Left hindlimb (tissue), 1 donor: ENCODE measurements around the gene NFIA.

ENCODE experiments used
- DNase-seq: peaks from one replicate; pipeline ENCODE4 v3.0.0-alpha.2; 2018

The NFIA gene

DNA sequence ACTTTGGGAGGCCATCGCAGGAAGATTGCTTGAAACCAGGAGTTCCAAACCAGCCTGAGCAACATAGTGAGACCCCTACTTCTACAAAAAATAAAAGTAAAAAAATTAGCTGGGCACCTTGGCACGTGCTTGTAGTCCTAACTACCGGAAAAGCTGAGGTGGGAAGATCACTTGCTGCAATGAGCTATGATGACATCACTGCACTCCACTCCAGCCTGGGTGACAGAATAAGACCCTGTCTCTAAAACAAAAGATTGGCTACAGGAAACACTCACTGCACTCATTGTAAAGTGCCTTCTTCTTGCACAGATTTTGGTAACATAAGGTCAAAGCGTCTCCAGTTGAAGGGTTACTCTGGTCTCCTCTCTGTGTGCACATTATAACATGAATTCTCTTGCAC, 336.8 kb downstream of the NFIA start:
- DNase-seq: no peak

DNA sequence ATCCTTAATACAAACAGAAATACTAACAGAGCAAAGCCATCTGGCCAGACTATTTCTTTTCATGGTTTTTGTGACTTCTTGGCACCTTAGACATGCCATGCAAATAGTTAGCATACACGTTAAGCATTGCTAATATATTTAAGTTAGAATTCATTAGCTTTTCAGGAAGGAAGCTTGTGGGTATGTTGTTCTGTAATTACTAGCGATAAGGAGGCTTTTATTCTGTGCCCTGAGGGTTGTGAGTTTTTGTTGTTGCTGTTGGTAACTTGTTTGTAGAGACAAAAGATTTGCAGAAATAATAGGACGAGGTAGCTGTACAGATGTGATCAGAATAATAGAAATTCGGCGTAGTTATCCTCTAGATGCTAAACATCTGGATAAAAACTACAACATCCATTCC, 337.3 kb downstream of the NFIA start:
- DNase-seq: no peak

DNA sequence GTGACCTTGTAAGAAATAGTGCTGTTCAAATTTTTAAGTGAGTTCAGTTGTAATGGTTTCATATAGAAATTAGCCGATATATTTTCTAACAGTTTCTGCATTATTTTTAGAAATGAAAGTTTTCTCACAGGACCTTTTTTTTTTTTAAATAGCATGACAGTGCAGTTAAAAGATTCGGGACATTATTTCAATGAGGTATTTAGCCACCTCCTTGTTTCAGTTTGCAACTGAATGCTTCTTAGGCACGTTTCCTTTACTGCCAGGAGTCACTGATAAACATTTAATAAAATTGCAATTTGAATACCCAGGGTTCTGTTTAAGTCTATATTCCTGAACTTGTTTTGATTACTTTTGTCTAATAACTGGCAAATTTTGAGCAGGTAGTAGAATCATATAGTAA, 337.9 kb downstream of the NFIA start:
- DNase-seq: no peak

DNA sequence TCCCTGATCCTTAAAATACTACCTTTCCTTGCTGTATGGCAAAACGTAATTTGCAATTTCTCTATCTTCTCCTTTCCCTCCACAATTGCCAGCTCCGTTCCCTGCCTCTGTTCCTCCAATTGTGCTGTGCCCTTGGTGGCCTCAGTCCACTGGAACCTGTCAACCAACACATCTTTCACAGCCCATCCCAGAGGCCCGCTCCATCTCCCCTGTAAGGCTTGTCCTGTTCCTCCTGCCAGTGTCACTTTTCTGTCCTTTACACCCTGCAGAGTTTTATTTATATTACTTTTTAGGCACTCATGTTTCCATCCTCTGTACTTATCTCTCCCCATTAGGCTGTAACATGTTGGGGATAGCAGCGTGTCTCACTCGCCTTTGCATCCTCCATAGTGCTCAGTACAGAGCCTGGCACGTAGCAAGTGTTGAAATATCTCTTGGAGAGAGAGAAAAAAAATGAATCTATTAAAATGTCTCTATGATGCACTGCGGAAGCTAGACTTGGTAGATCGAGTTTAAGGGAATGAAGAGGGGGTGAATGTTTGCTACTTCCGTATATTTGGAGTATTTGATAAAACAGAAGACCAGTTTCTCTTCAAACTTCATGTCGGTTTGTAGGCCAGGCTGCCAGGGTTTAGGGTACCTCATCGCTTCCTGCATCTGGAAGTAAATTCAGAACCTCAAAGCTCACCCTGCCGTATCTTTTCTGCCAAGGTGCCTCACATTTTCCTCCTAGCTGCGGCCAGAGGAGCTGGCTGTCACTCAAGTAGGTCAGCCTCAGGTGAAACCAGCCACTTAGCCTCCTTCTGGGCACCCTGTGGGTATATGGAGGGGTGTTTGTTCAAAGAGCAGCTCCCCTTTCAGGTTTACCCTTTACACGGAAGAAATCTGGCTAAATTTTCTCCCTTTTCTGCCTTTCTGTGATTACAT, 338.8 kb downstream of the NFIA start:
- no peak for DNase-seq

DNA sequence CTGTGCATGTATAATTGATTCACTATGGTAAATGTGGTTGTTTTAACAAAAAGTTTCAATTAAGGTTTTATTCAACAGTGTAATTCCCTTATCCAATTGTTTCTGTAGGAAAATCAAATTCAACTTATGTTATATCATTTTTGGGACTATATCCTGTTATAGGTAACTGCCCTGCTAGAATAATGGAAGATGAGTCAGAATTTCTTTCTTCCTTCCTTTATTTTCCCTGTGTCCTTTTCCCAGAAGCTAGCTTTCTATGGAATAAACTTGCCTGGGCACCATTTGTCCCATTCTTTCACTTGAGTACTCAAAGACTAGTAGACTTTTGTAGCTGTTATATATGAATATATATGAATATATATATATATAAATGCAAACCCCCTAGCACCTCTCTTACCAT, 341.3 kb downstream of the NFIA start:
- DNase-seq: no peak

DNA sequence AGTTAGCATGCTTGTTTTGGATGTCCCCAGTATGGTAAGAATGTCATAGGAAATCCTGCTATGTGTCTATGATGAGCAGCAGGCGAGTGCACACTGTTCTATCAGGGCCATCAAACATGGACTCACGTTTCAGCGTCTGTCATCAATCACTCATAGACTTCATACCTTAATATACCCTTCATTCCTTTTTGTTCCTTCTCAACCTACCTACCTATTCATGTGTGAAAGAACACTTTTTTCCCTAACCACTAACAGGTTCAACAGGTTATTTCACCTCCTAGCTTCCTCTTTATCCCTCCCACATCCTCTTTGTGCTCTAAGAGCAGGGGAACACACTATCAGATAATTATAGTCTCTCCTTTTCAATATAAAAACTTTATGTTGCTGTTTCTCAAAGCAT, 342.0 kb downstream of the NFIA start:
- no peak for DNase-seq

DNA sequence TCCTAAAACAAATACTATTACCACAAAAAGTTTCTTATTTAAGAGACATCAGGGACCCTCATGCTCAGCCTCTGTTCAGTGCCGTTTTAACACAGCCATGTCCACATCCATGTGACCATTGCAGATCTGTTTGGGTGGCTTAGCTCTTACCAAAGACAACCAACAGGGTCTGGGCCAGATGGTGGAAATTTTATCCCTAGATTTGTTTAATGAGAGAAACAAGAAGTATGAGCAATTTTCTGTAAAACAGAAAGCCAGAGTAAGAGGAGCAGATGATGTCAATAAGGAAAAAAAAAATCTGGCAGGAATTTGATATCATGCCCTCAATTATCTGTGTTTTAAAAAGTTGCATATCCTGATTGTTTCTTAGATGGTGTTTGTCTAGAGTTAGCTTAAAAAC, 342.7 kb downstream of the NFIA start:
- no peak for DNase-seq

DNA sequence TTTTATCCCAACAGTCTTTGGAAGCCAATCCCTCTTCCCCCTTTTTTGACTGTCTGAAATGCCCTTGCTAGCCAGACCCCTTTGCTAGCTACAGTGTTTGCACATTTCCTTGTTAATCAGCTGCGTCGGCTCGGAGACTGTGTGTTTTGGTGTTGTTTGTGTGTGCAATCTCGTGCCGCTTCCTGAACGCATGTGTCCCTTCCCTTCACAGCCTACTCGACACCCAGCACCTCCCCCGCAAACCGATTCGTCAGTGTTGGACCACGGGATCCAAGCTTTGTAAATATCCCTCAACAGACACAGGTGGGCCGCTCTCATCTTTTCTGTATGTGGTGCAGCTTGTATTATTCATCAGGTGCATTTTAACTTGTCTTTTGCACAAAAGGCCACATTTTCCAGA, 343.9 kb downstream of the NFIA start:
- DNase-seq: no peak

DNA sequence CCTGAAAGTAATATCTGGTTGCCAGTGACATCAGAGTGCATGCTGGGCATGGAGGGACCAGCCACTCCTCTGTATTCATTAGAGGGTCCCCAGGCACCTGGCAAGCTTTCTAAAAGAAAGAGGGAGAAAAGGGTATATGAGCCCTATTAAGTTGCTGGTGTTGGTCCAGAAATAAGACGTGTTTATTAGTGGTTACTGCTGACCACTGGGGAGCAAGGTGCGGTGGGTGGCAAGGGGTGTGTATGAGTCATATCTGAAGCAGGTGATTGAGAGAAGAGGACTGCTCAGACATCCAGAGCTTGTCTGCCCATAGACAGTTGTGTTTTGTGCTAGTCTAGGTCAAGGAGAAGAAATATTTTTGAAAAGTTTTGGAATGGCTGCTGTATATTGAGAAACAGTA, 344.5 kb downstream of the NFIA start:
- DNase-seq: no peak

DNA sequence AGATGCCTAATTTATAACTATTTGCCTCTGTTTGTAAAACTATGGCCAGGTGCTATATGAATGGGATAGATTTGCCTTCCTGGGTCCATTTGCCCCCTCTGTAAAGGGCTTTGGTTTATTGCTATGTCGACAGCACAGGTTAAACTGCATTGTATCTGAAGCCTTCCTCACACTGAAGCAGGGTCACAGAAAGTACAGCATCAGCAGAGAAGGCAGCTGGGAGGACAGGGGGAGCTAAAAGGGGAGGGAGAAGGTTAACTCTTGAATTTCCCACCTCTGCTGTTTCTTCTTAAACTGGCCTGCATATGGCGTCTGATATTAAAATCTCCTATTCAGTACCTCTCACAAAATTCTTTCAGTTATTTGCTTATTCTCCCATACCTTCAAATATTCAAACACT, 345.1 kb downstream of the NFIA start:
- no peak for DNase-seq

DNA sequence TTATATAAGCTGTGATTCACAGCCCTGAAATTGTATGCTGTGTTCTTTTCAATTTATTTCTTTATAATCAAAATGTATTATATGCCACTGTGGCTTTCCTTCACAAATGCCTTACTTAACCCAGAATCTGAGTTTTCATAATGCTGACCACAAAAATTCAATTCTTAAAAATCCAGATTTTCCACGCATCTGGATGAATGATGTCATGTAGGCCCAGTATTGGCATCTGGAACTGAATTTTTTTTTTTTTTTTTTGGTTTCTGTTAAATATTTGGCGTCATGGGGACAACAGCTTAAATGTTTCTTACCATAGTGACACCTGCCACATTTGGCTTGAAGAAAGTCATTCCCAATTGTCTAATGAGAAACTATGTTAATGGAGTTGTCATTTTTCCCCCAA, 345.8 kb downstream of the NFIA start:
- no peak for DNase-seq

DNA sequence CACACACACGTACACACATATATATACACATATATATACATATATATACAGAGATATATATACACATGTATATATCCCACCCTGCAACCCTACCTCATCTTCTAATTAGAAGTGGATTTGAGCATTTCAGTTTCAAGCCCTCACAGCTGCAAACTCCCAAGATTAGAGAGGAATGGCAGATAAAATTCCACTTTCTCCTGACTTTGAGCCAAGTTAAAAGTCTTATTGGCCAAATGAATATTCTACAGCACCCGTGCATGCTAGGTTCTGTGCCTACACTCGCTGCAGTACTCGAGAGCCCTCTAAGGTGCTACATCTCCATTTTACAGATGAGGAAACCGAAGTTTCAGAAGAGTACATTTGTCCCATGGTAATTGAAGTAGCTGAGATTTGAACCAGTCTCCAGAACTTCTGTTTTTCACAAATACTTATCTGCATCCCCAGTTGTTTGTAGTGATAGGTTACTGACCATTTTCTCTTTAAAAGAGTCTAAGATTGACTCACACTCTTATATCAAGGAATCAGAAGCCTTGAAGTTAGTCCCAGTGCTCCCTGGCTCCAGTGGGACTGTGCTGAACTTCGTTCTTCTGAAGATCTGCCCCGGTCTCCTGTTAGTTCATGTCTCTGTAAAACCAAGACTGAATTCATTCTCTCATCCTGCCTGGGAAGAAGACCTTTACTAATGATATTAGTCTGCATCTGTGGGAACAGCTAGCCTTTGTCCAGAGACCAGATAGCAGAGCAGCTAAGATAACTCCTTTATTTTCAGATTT, 350.4 kb downstream of the NFIA start:
- DNase-seq: no peak

DNA sequence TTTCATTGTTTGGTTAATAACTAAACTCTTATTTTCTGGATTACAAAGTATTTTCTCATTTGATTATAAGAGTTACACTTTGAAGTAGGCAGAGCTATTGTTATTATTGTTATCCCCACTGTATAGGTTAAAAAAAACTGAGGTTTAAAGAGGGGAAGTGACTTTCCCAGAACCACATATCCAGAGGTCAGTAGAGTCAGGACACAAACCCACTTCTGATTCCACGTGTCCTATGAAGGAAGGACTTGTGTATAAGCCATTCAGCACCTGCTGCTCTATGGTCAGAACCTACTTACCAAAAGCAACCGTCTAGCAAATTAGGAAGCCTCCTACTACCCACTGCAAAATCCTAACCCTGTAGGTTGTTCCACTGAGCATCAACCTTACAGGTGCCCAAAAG, 351.3 kb downstream of the NFIA start:
- no peak for DNase-seq

DNA sequence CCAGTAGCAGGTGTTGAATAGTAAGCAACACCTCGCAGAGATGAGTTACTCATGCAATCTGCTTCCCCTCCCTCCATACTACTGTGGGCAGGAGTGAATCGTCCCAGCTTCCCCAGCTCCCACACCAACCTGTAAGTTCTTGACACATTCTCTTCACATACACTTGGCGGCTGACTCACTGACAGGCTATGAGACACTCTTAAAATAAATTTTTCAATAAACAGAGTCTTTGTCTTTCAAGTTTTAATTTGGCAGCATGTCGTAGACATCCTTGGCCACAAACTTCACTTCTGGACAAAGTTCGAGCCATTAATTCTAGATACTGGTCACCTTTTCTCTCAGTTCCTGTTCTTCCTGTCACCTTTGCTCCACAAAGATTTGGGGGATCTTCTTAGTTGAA, 351.9 kb downstream of the NFIA start:
- DNase-seq: no peak

DNA sequence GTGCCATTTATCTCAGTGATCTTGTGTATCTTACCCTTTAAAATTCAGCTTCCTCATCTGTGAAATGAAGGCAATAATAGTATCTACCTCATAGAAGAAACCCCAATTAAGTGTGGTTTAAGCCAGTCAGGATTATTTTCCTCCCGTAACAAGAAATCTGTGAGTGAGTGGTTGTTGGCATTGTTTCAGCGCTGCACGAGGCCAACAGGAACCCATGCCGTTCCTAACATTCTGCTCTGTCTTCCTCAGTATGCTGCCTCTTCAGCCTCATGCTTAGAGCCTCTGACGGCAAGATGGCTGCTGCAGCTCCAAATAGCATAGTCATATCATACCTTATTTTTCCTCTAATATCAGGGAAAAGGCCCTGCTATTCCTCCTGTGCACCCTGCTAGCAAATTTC, 352.9 kb downstream of the NFIA start:
- no peak for DNase-seq

DNA sequence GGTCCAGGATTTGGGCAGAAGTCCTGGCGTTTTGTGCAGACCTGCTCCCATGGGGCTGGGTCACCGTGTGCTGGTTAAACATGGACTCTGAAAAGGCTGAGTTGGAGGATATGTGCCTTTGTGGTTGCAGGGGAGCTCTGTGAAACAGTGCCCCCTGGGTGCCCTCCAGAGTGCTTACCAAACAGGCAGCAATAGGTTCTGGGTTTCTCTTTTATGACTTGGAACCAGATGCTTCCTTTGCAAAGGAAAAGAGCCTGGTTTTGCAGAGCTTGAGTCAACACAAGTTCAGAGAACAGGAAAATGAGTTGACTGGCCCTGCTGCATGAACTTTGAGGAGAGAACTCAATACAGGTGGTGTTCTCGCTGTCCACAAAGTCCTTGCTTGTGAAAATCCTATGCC, 353.7 kb downstream of the NFIA start:
- no peak for DNase-seq

DNA sequence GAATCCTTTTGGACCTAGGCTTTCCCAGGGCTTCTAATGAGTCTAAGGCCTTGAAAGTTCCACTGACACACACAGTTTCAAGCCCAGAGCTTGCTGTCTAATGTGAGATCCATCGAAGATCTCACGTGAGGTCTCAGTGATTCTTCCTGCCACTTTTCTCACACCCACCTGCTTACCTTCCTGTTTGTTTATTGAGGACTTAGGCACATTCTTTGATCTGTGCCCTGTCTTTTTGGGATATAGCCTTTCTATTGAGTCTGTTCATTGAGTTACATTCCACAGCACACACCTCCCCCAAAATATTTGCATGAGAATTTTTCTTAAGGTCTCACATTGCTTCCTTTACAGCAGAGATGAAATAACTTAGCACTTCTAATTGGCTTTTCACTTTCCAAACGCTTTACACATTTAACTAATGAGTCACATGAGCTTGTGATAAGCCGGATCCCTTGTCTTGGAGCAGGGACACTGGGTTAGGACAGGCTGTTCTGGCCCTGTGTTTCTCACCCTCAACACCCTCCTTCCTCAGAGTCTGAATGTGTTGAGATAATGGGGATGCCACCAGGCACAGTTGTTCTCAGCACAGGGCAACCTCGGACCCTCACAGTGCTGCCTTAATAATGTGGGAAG, 354.2 kb downstream of the NFIA start:
- no peak for DNase-seq

DNA sequence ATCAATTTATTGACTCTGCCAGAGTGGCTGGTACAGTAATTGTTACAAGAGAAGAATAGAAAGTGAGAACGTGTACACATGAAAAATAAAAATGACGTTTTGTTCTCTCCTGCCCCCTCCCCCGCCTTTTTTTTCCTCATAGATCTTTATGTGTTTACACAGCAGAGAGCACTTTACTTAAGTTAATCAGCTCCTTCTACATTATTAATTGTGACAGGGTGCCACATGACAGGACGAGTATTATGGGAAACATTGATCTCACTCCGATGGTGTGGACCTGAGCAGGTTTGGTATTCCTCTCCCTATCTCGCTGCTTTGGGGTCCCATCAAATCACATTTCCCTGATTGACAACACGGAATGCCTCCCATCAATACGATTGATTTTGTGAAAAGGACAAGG, 356.9 kb downstream of the NFIA start:
- DNase-seq: no peak

DNA sequence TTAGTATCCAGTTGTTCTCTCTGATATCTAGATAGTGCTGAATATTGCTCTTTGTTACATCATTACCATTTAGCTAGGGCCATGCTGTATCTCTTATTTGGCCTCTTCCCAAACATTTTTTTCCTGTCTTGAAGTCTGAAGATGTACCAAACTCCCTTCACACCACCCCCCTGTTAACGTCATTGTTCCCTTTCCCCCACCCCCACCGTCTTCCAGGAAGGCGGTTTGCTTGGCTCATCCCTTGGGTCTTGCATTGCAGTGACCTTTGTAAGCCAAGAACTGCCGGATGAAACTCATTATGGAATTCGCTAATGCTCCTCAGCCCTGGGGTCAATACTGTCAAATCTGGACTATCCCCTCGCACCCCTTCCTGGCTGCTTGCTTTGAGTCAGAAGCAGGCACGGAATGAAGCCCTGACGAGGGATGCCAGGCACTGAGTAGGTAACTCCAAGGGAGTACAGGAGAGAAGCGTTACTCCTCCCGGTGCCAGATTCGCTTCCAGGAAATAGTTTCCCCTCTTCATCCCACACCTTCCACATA, 359.4 kb downstream of the NFIA start:
- peak; percentile 60 for DNase-seq

DNA sequence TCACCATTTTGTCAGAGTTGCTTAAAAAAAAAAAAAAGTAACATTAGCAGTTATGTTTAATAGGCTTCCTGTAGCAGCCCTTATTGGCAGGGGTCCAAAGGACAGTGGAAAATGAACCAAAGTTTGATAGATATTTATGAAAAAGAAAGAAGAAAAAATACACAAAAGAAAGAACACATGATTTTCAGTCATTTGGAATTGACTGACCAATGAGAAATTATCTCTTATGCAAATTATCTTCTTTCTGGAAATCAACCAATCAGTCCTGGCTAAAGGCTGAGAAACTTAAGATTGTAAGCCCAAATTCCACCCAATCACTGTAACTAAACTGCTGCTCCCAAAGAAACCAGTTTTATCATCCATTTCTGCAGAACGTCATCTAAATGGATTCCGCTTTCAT, 360.2 kb downstream of the NFIA start:
- no peak for DNase-seq

DNA sequence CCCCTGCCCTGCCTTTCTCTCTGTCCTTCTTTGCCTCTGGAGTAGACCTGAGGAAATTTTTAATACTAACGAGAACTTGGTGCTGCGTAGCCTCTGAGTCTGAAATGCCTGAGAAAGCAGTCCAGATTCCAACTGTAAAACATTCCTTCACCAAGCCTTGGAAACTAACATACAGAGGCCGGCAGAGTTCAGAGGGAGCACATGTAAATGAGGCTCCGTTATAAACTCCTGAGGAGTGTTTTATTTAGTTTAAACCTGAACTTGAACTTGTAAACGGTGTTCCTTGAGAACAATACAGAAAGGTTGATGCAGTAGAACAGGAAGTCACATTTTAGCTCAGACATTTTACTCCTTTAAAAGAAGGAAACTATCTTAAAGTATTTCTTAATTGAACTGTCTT, 361.9 kb downstream of the NFIA start:
- no peak for DNase-seq

DNA sequence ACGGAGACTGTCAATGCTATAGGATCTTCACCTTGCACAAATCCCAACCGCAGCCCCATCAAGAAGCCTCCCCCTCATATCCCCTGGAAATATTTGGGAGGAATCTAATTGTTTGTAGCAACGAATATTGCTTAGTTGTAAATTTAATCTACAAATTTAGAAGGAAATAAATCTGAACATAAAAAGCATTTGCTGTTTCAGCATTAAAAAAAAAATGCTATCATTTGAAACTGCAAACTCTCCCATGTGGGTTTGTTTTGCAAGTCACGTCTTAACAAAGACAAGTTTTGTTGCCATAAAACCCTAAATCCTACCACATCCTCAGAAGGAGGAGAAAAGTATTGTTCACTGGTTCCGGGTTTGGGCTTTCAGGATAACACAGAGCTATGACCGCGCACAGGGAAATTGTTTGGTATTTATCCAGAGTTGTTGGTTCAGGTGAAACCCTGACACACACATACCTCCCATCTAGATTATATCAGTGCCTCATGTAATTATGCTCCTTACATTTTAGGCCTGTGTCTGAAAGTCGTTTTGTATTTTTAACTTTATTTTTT, 363.0 kb downstream of the NFIA start:
- no peak for DNase-seq

DNA sequence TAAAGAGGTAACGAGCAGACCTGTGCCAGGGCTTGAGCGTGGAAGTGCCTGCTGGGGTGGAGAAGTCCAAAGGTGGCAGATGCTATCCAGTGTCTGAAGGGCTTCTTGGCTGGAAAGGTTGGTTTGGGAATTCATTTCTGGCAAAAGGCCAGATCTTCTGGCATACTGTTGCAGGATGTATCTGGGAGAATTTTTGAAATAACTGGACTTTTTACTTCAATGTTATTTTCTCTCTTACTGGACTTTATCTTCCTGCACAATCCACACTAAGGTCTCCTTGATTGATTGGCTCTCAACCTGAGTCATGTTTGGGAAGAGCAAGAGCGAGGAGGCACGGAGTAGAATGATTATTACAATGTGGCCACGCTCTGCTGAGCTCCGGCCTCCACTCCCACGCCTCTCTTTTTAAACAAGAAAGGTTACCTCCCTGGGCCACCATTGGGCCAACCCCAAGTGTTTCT, 364.2 kb downstream of the NFIA start:
- DNase-seq: no peak
